K562 (cell line): ENCODE measurements around the gene OSGIN1. TPM values are rescaled to one million over a fixed set of nuclear protein-coding genes. Genes with fewer than 3 reads are reported as not detected.

ENCODE experiments used
- CGGBP1 ChIP-seq: fragments of 250-450 bp; sonication (Bioruptor Pico); IDR thresholded peaks from 2 replicates; pipeline ENCODE4 v1.9.0; 2021; ENCODE audit warnings: mild to moderate bottlenecking
- CTCF ChIP-seq, 3 experiments: IDR thresholded peaks in 2 of 3; conservative IDR thresholded peaks in 1 of 3; 2 replicates each; pipeline ENCODE4 v1.5.1; 2011 to 2012; ENCODE audit warnings: low read length in 3 of 3, mild to moderate bottlenecking in 3 of 3, control low read depth in 2 of 3, improper control_type of control experiment in 1 of 3, inconsistent platforms in 1 of 3, low read depth in 1 of 3, mixed read lengths in 1 of 3, moderate library complexity in 1 of 3; ENCODE audit not compliant: insufficient read depth in 2 of 3
- CTCFL ChIP-seq: IDR thresholded peaks from 2 replicates; pipeline ENCODE4 v1.6.1; 2011; ENCODE audit warnings: borderline replicate concordance, low read depth, mild to moderate bottlenecking, moderate library complexity, low read length; ENCODE audit not compliant: insufficient read depth, poor library complexity, severe bottlenecking
- FOSL1 ChIP-seq: fragments of 200-800 bp; sonication (Bioruptor generic); conservative IDR thresholded peaks from 2 replicates; pipeline ENCODE4 v1.6.1; 2016; ENCODE audit warnings: missing genetic modification characterization, missing compliant biosample characterization
- RBFOX2 ChIP-seq: fragments of 200-400 bp; formaldehyde crosslinking; IDR thresholded peaks from 2 replicates; pipeline ENCODE4 v1.6.1; 2017; ENCODE audit warnings: low read depth, mild to moderate bottlenecking, low read length, moderate library complexity
- ZKSCAN1 ChIP-seq: fragments of 150-350 bp; IDR thresholded peaks from 2 replicates; pipeline ENCODE4 v1.6.1; 2016; ENCODE audit warnings: low read depth, low read length
- ZNF507 ChIP-seq: conservative IDR thresholded peaks from 2 replicates; pipeline ENCODE4 v1.6.1; 2017; ENCODE audit warnings: missing genetic modification characterization, missing compliant biosample characterization
- polyA plus RNA-seq, 8 experiments: library from polyadenylated mRNA; depleted of rRNA in 4 of 8; stranded (reverse) in 5 of 8; unstranded in 3 of 8; fragments of >200 nt; fragmentation: Nextera tagmentation in 2 of 8; fragmentation: Illumina TruSeq in 1 of 8; extraction: Ambion mirVana in 2 of 8; extraction: Trizol in 1 of 8; gene quantifications; 2 replicates each; pipeline versions ENCODE4 v1.2.1 to v1.2.3, GENCODE V29; 2011 to 2014; ENCODE audit warnings: inconsistent platforms in 1 of 8, missing spikeins in 1 of 8
- total RNA-seq, 7 experiments: library from RNA; depleted of rRNA in 6 of 7; stranded (reverse); fragments of >200 nt in 6 of 7; fragmentation: Illumina TruSeq in 2 of 7; extraction: Trizol in 2 of 7; gene quantifications; 2 replicates each; pipeline versions ENCODE4 v1.2.1 to v1.2.3, GENCODE V29; 2011 to 2021; ENCODE audit warnings: low replicate concordance in 1 of 7

OSGIN1 gene
- total and polyA plus RNA-seq, 9 of the 15 experiments (the other 6 are each of a cell fraction or from before 2014, with no cell fraction given) = 0.03 to 3.6 (median 1.6) TPM

GRCh38 chr16:83917152-83918120, 35.6 kb upstream of the OSGIN1 start (continued):
- TF ChIP-seq CTCF (IDR thresholded peaks at IDR 0.05 in 2 of 3, conservative IDR thresholded peaks at IDR 0.05 in 1 of 3; ENCODE audit: insufficient read depth in 2 of 3, low read depth in 1 of 3, low read length in 3 of 3) (no peak), ZNF507 (no peak), CTCFL (no peak), ZKSCAN1 (no peak), FOSL1 (tag) (no peak), CGGBP1 (CRISPR knock-in tag) (no peak), RBFOX2 (no peak)
